ENCODE measurements around the gene AFF2.

AFF2 gene

GRCh38 chrX:148513661-148514060, 13.2 kb downstream of the AFF2 start:
- no peak for TF ChIP-seq CTCF (conservative IDR thresholded peaks at IDR 0.05; ENCODE audit: low read length)
- H3K4me3 ChIP-seq (ENCODE audit: low read length): no peak overlapping the region

GRCh38 chrX:148517176-148517575, 16.8 kb downstream of the AFF2 start:
- no peak for TF ChIP-seq CTCF (conservative IDR thresholded peaks at IDR 0.05; ENCODE audit: low read length)
- no peak overlapping the region for H3K4me3 ChIP-seq (ENCODE audit: low read length)
- DNase-seq (ENCODE audit: low read depth): peak; percentile 36

More at GRCh38 chrX:148513661-148514060, 13.2 kb downstream of the AFF2 start:
- peak; percentile 23 for DNase-seq (ENCODE audit: low read depth)

GRCh38 chrX:148522006-148522405, 21.6 kb downstream of the AFF2 start:
- no peak for TF ChIP-seq CTCF (conservative IDR thresholded peaks at IDR 0.05; ENCODE audit: low read length)
- H3K4me3 ChIP-seq (ENCODE audit: low read length): no peak overlapping the region
- DNase-seq (ENCODE audit: low read depth): no peak

GRCh38 chrX:148523303-148524080, 23.1 kb downstream of the AFF2 start:
- peak; percentile 45 for DNase-seq (ENCODE audit: low read depth)
- no peak for TF ChIP-seq CTCF (conservative IDR thresholded peaks at IDR 0.05; ENCODE audit: low read length)
- no peak overlapping the region for H3K4me3 ChIP-seq (ENCODE audit: low read length)

GRCh38 chrX:148530464-148531077, 30.2 kb downstream of the AFF2 start:
- TF ChIP-seq CTCF (conservative IDR thresholded peaks at IDR 0.05; ENCODE audit: low read length): peak; percentile 60
- DNase-seq (ENCODE audit: low read depth): peak; percentile 29
- no peak overlapping the region for H3K4me3 ChIP-seq (ENCODE audit: low read length)

- DNase-seq (ENCODE audit: low read depth): peak; percentile 29
- TF ChIP-seq CTCF (conservative IDR thresholded peaks at IDR 0.05; ENCODE audit: low read length): no peak
Measured at GRCh38 chrX:148534291-148534690, 33.9 kb downstream of the AFF2 start.

GRCh38 chrX:148535639-148536038, 35.2 kb downstream of the AFF2 start:
- no peak for TF ChIP-seq CTCF (conservative IDR thresholded peaks at IDR 0.05; ENCODE audit: low read length)
- H3K4me3 ChIP-seq (ENCODE audit: low read length): no peak overlapping the region
- DNase-seq (ENCODE audit: low read depth): peak; percentile 11

More at GRCh38 chrX:148534291-148534690, 33.9 kb downstream of the AFF2 start:
- H3K4me3 ChIP-seq (ENCODE audit: low read length): no peak overlapping the region
